Esophagus muscularis mucosa (tissue), 4 donors: ENCODE measurements around the gene MED31. TPM values are rescaled to one million over a fixed set of nuclear protein-coding genes. Genes with fewer than 3 reads are reported as not detected.
"Not testable (repeated sequence)": the region's sequence is repeated elsewhere in the genome, so short reads cannot be mapped to it uniquely, and the experiment has no call there.

ENCODE experiments used
- DNase-seq: peaks from one replicate; pipeline ENCODE4 v3.0.0-alpha.2; 2017; ENCODE audit errors: extremely low spot score
- H3K27ac ChIP-seq, 4 donors: fragments of 200-600 bp; sonication (generic); replicated peaks in 1 of 4; 1 replicate in 3 of 4; 2 replicates in 1 of 4; pipeline ENCODE4 v1.5.1; 2016 to 2019; ENCODE audit warnings: mild to moderate bottlenecking in 1 of 4
- H3K27me3 ChIP-seq, 4 donors: fragments of 200-600 bp; sonication (generic); one replicate each; pipeline versions ENCODE4 v1.5.1 to v1.6.0; 2016 to 2019
- H3K36me3 ChIP-seq, 4 donors: fragments of 200-600 bp; sonication (generic); one replicate each; pipeline ENCODE4 v1.5.1; 2016 to 2019
- H3K4me1 ChIP-seq, 4 donors: fragments of 200-600 bp; sonication (generic); one replicate each; pipeline ENCODE4 v1.5.1; 2016 to 2019
- H3K4me3 ChIP-seq, 4 donors: fragments of 200-600 bp; sonication (generic); 1 replicate in 2 of 4; 2 replicates in 2 of 4; pipeline ENCODE4 v1.5.1; 2016 to 2019; ENCODE audit warnings: mild to moderate bottlenecking in 4 of 4, moderate library complexity in 1 of 4
- H3K9me3 ChIP-seq, 4 donors: fragments of 200-600 bp; sonication (generic); 1 replicate in 3 of 4; 2 replicates in 1 of 4; pipeline ENCODE4 v1.5.1; 2016 to 2019
- CTCF ChIP-seq, 3 experiments: fragments of 200-600 bp in 2 of 3; fragments of 450-650 bp in 1 of 3; sonication (generic) in 2 of 3; IDR thresholded peaks; one replicate each; pipeline ENCODE4 v1.5.1; 2017 to 2019; ENCODE audit warnings: antibody characterized with exemption in 3 of 3, mild to moderate bottlenecking in 2 of 3, moderate library complexity in 1 of 3
- EP300 ChIP-seq: sonication (generic); formaldehyde crosslinking; IDR thresholded peaks from one replicate; pipeline ENCODE4 v1.6.1; 2017; ENCODE audit warnings: antibody characterized with exemption
- POLR2A ChIP-seq: fragments of 450-650 bp; IDR thresholded peaks from one replicate; pipeline ENCODE4 v1.6.1; 2017; ENCODE audit warnings: antibody characterized with exemption, moderate library complexity, mild to moderate bottlenecking, low read depth
- POLR2AphosphoS5 ChIP-seq, 2 donors: sonication (generic); formaldehyde crosslinking; IDR thresholded peaks; one replicate each; pipeline ENCODE4 v1.6.1; 2017; ENCODE audit warnings: antibody characterized with exemption in 2 of 2
- WGBS: methylation state at CpG from one replicate; pipeline ENCODE4 v1.1.5; 2018; 5-methylcytosine and 5-hydroxymethylcytosine counted together
- intact Hi-C: fragments of 100-400 bp; cut with DNase I; formaldehyde crosslinking; loops from one replicate; pipeline ENCODE4 v1.15.1; 2023
- total RNA-seq, 4 donors: library from RNA; depleted of rRNA; stranded (reverse); fragments of >200 nt; gene quantifications; one replicate each; pipeline versions ENCODE4 v1.1.0 to v1.2.1, GENCODE V29; 2016

Gene MED31
- total RNA-seq, 4 donors from 2014 or later, result 4.5 to 8.7 (median 6.9) TPM

GRCh38 chr17:6695565-6695964 lies 44.2 kb upstream of the MED31 start:
- no peak overlapping the region for H3K4me3 ChIP-seq
- H3K27ac ChIP-seq, result no peak overlapping the region
- 81% methylated on average over 11 of the region's 13 CpGs for WGBS
- no peaks in the 10 kb centered on the region for H3K36me3 ChIP-seq
- intact Hi-C loops, result no loop called here
- no peaks in the 10 kb centered on the region for H3K4me1 ChIP-seq
- peaks cover 0 to 30% (median 0%) of the 10 kb centered on the region in 4 donors for H3K27me3 ChIP-seq
- DNase-seq, result no peak
- no peak for TF ChIP-seq EP300
- no peak for TF ChIP-seq CTCF (IDR thresholded peaks at IDR 0.05)
- TF ChIP-seq POLR2AphosphoS5 (IDR thresholded peaks at IDR 0.05), result no peak
- TF ChIP-seq POLR2A, result no peak
- H3K9me3 ChIP-seq, result no peaks in the 10 kb centered on the region

DNA sequence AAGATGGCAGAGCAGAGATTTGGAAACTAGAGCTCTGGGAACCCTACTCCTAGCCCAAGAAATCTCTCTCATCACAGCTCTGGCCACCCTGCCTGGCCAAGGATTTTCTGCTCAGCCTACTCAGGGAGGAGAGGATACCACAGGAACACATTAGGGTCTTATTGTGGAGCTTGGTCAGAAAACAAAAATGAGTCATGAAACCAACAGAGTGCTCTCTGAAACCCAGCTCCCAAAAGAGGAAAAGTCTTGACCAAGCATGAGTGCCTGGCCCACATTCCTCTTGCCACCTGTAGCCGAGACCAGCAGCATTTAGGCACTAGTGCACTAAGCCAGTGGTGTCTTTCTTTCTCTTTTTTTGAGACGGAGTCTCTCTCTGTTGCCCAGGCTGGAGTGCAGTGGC lies 43.6 kb upstream of the MED31 start:
- TF ChIP-seq POLR2AphosphoS5 (IDR thresholded peaks at IDR 0.05) (no peak), CTCF (IDR thresholded peaks at IDR 0.05) (no peak), EP300 (no peak), POLR2A (no peak)
- no peak for DNase-seq
- Histone ChIP-seq H3K27me3 (peaks cover 0 to 35% (median 0%) of the 10 kb centered on the region in 4 donors), H3K4me1 (no peaks in the 10 kb centered on the region), H3K9me3 (no peaks in the 10 kb centered on the region), H3K27ac (no peak overlapping the region), H3K36me3 (no peaks in the 10 kb centered on the region), H3K4me3 (no peak overlapping the region)
- intact Hi-C loops, result no loop called here
- WGBS, result 86% methylated on average over 2 of the region's 2 CpGs

- H3K36me3 ChIP-seq, result not testable (repeated sequence)
Measured at GRCh38 chr17:6691958-6692357, 40.6 kb upstream of the MED31 start.

GRCh38 chr17:6691546-6691945 lies 40.1 kb upstream of the MED31 start:
- TF ChIP-seq POLR2AphosphoS5 (IDR thresholded peaks at IDR 0.05) (no peak), EP300 (no peak), CTCF (IDR thresholded peaks at IDR 0.05) (no peak), POLR2A (no peak)
- Histone ChIP-seq H3K36me3 (no peaks in the 10 kb centered on the region), H3K27ac (no peak overlapping the region), H3K4me1 (no peaks in the 10 kb centered on the region), H3K27me3 (peaks cover 0 to 40% (median 0%) of the 10 kb centered on the region in 4 donors), H3K4me3 (no peak overlapping the region), H3K9me3 (no peaks in the 10 kb centered on the region)
- DNase-seq, result no peak
- WGBS, result 84% methylated on average over 3 of the region's 3 CpGs
- intact Hi-C loops, result no loop called here

More at GRCh38 chr17:6691958-6692357, 40.6 kb upstream of the MED31 start:
- H3K9me3 ChIP-seq, DNase-seq, H3K4me1 ChIP-seq, intact Hi-C loops, H3K4me3 ChIP-seq, H3K27ac ChIP-seq: not testable (repeated sequence)
- peaks cover 0 to 39% (median 0%) of the 10 kb centered on the region in 4 donors for H3K27me3 ChIP-seq
- WGBS, result 72% methylated on average over 6 of the region's 6 CpGs

- no peaks in the 10 kb centered on the region for H3K9me3 ChIP-seq
- 81% methylated on average over 11 of the region's 11 CpGs for WGBS
- no peak for DNase-seq
- intact Hi-C loops, result no loop called here
- H3K36me3 ChIP-seq, result no peaks in the 10 kb centered on the region
- no peak overlapping the region for H3K27ac ChIP-seq
- H3K4me1 ChIP-seq, result no peaks in the 10 kb centered on the region
- peaks cover 0 to 38% (median 0%) of the 10 kb centered on the region in 4 donors for H3K27me3 ChIP-seq
- TF ChIP-seq POLR2AphosphoS5 (IDR thresholded peaks at IDR 0.05), result no peak
- TF ChIP-seq POLR2A, result no peak
- TF ChIP-seq CTCF (IDR thresholded peaks at IDR 0.05), result no peak
- no peak for TF ChIP-seq EP300
- H3K4me3 ChIP-seq, result no peak overlapping the region
Measured at GRCh38 chr17:6690641-6691040, 39.2 kb upstream of the MED31 start.
